ENCODE measurements around the gene PKNOX2.

Gene PKNOX2

GRCh38 chr11:125369808-125370207 is 205.3 kb downstream of the PKNOX2 start:
- no peak for DNase-seq

- DNase-seq, result no peak
Measured at GRCh38 chr11:125370561-125371389, 206.2 kb downstream of the PKNOX2 start.

GRCh38 chr11:125371431-125371935 is 206.9 kb downstream of the PKNOX2 start:
- no peak for DNase-seq

- no peak for DNase-seq
Measured at GRCh38 chr11:125372088-125372487, 207.5 kb downstream of the PKNOX2 start.

- DNase-seq, result no peak
Measured at GRCh38 chr11:125372911-125373310, 208.4 kb downstream of the PKNOX2 start.

- no peak for DNase-seq
Measured at GRCh38 chr11:125373426-125374391, 209.2 kb downstream of the PKNOX2 start.

- DNase-seq, result no peak
Measured at GRCh38 chr11:125374398-125374797, 209.8 kb downstream of the PKNOX2 start.

- DNase-seq, result no peak
Measured at GRCh38 chr11:125375146-125375545, 210.6 kb downstream of the PKNOX2 start.

GRCh38 chr11:125376117-125376516 is 211.6 kb downstream of the PKNOX2 start:
- no peak for DNase-seq

GRCh38 chr11:125376856-125377255 is 212.3 kb downstream of the PKNOX2 start:
- no peak for DNase-seq

GRCh38 chr11:125378083-125378482 is 213.5 kb downstream of the PKNOX2 start:
- DNase-seq, result no peak

- DNase-seq, result no peak
Measured at GRCh38 chr11:125378571-125378970, 214.0 kb downstream of the PKNOX2 start.

GRCh38 chr11:125379565-125379964 is 215.0 kb downstream of the PKNOX2 start:
- no peak for DNase-seq

- DNase-seq, result no peak
Measured at GRCh38 chr11:125379981-125380380, 215.4 kb downstream of the PKNOX2 start.

- DNase-seq, result no peak
Measured at GRCh38 chr11:125380756-125381445, 216.3 kb downstream of the PKNOX2 start.

- no peak for DNase-seq
Measured at GRCh38 chr11:125381499-125382044, 217.0 kb downstream of the PKNOX2 start.

- DNase-seq, result no peak
Measured at GRCh38 chr11:125382314-125382791, 217.8 kb downstream of the PKNOX2 start.

- no peak for DNase-seq
Measured at GRCh38 chr11:125382822-125383221, 218.3 kb downstream of the PKNOX2 start.

- no peak for DNase-seq
Measured at GRCh38 chr11:125384825-125385224, 220.3 kb downstream of the PKNOX2 start.

- DNase-seq, result no peak
Measured at GRCh38 chr11:125387901-125388300, 223.3 kb downstream of the PKNOX2 start.

GRCh38 chr11:125388611-125389010 is 224.1 kb downstream of the PKNOX2 start:
- no peak for DNase-seq

All from stimulated activated CD4-positive, alpha-beta T cell treated with anti-CD3 and anti-CD28 coated beads, Interleukin-2, amount 100 ng/mL, for 24 hours (primary cell).